Stimulated activated CD4-positive, alpha-beta T cell treated with anti-CD3 and anti-CD28 coated beads, Interleukin-12 subunit alpha, Interleukin-12 subunit beta, amount 100 ng/mL, for 48 hours (primary cell): ENCODE measurements around the gene SAMD14.

Source experiments
- DNase-seq, 3 donors: peaks; one replicate each; pipeline ENCODE4 v3.0.0-alpha.2; 2020; ENCODE audit warnings: low read depth in 2 of 3, low spot score in 1 of 3

The SAMD14 gene

GRCh38 chr17:50165466-50165865, 35.5 kb upstream of the SAMD14 start:
- no peak for DNase-seq

- no peak for DNase-seq
Observed at GRCh38 chr17:50165066-50165465, 35.1 kb upstream of the SAMD14 start.

- DNase-seq, result no peak
Observed at GRCh38 chr17:50164697-50164988, 34.7 kb upstream of the SAMD14 start.

- DNase-seq, result no peak
Observed at GRCh38 chr17:50163843-50164696, 34.1 kb upstream of the SAMD14 start.

GRCh38 chr17:50162466-50163254, 32.7 kb upstream of the SAMD14 start:
- no peak for DNase-seq

- DNase-seq, result no peak
Observed at GRCh38 chr17:50161911-50162288, 31.9 kb upstream of the SAMD14 start.

- DNase-seq, result peak; percentile 92 to 93 (median 92)
Observed at GRCh38 chr17:50161023-50161910, 31.3 kb upstream of the SAMD14 start.

- no peak for DNase-seq
Observed at GRCh38 chr17:50157891-50158290, 27.9 kb upstream of the SAMD14 start.

- no peak for DNase-seq
Observed at GRCh38 chr17:50155115-50155819, 25.3 kb upstream of the SAMD14 start.

GRCh38 chr17:50154604-50155003, 24.6 kb upstream of the SAMD14 start:
- no peak for DNase-seq

- no peak for DNase-seq
Observed at GRCh38 chr17:50153650-50154575, 24.0 kb upstream of the SAMD14 start.

GRCh38 chr17:50152736-50153135, 22.8 kb upstream of the SAMD14 start:
- DNase-seq, result no peak

- DNase-seq, result peak in 1 of 3 donors; percentile 42
Observed at GRCh38 chr17:50151937-50152547, 22.1 kb upstream of the SAMD14 start.

GRCh38 chr17:50151041-50151936, 21.3 kb upstream of the SAMD14 start:
- DNase-seq, result peak; percentile 78 to 84 (median 82)

- DNase-seq, result no peak
Observed at GRCh38 chr17:50150354-50151040, 20.5 kb upstream of the SAMD14 start, which contains the start of gene PPP1R9B. Gene PPP1R9B, minus strand, starts transcription at chr17:50150677. Its CDS starts 164 bp downstream, at chr17:50150513.

GRCh38 chr17:50149417-50150353, 19.7 kb upstream of the SAMD14 start:
- peak in 1 of 3 donors; percentile 47 for DNase-seq

- DNase-seq, result no peak
Observed at GRCh38 chr17:50149091-50149416, 19.1 kb upstream of the SAMD14 start.
